Mucosa of descending colon (tissue), 3 donors: ENCODE measurements around the gene PDHX. TPM values are rescaled to one million over a fixed set of nuclear protein-coding genes. Genes with fewer than 3 reads are reported as not detected.

Experiments used
- ATAC-seq: fragments of 200-7000 bp; cut with Tn5 transposase; one replicate; pipeline ENCODE4 v1.9.1; 2020; ENCODE audit warnings: mild to moderate bottlenecking, moderate library complexity
- DNase-seq, 3 donors: peaks; one replicate each; pipeline ENCODE4 v3.0.0-alpha.2; 2020
- H3K36me3 ChIP-seq: fragments of 200-600 bp; one replicate; pipeline ENCODE4 v1.8.0; 2021; ENCODE audit warnings: low read depth, mild to moderate bottlenecking
- H3K4me1 ChIP-seq: fragments of 200-600 bp; one replicate; pipeline ENCODE4 v1.8.0; 2021; ENCODE audit warnings: low read depth, mild to moderate bottlenecking
- H3K4me3 ChIP-seq: fragments of 200-600 bp; one replicate; pipeline ENCODE4 v1.8.0; 2021; ENCODE audit warnings: mild to moderate bottlenecking
- H3K9me3 ChIP-seq: fragments of 200-600 bp; one replicate; pipeline ENCODE4 v1.8.0; 2021; ENCODE audit warnings: mild to moderate bottlenecking
- intact Hi-C, 2 donors: fragments of 100-400 bp; cut with DNase I in 1 of 2; cut with micrococcal nuclease in 1 of 2; formaldehyde crosslinking; loops; one replicate each; pipeline versions ENCODE4 v1.11.0 to v1.11.1; 2022; cut with DNase I, micrococcal nuclease
- total RNA-seq, 3 donors: library from RNA; stranded (reverse); fragmentation: NEBNext Ultra II Directional in 2 of 3; extraction: Animal tissue kit (Norgen Biotek cat#: 25700) in 2 of 3; gene quantifications; one replicate each; pipeline versions ENCODE4 v1.2.1 to v1.2.4, GENCODE V29; 2021 to 2023
- TF ChIP-seq, protein P1 (sequence below): fragments of 200-600 bp; IDR thresholded peaks from one replicate; pipeline ENCODE4 v1.8.0; 2022; ENCODE audit warnings: antibody characterized with exemption, mild to moderate bottlenecking
- donor health status: DM: no; HTN: no; CAD: no; lungs with moderate emphysema.
- donor health status: DM: no; HTN: no; CAD: no.
- donor health status: DM: no; HTN: yes; CAD: no.

Gene PDHX
- total RNA-seq, 3 donors from 2014 or later: 39.4 to 44.3 (median 42.1) TPM

GRCh38 chr11:34924714-34925113 lies 8.3 kb downstream of the PDHX start:
- Histone ChIP-seq H3K9me3 (no peaks in the 10 kb centered on the region), H3K36me3 (no peaks in the 10 kb centered on the region), H3K4me3 (no peak overlapping the region), H3K4me1 (no peaks in the 10 kb centered on the region)
- no peak for DNase-seq
- intact Hi-C loops: loop anchor here (5.0 to 10.0 kb wide), 4 partner anchors 318 to 560 kb away; no protein-coding TSS in a partner anchor
- ATAC-seq: no peak
- TF ChIP-seq, protein P1, sequence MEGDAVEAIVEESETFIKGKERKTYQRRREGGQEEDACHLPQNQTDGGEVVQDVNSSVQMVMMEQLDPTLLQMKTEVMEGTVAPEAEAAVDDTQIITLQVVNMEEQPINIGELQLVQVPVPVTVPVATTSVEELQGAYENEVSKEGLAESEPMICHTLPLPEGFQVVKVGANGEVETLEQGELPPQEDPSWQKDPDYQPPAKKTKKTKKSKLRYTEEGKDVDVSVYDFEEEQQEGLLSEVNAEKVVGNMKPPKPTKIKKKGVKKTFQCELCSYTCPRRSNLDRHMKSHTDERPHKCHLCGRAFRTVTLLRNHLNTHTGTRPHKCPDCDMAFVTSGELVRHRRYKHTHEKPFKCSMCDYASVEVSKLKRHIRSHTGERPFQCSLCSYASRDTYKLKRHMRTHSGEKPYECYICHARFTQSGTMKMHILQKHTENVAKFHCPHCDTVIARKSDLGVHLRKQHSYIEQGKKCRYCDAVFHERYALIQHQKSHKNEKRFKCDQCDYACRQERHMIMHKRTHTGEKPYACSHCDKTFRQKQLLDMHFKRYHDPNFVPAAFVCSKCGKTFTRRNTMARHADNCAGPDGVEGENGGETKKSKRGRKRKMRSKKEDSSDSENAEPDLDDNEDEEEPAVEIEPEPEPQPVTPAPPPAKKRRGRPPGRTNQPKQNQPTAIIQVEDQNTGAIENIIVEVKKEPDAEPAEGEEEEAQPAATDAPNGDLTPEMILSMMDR: no peak

DNA sequence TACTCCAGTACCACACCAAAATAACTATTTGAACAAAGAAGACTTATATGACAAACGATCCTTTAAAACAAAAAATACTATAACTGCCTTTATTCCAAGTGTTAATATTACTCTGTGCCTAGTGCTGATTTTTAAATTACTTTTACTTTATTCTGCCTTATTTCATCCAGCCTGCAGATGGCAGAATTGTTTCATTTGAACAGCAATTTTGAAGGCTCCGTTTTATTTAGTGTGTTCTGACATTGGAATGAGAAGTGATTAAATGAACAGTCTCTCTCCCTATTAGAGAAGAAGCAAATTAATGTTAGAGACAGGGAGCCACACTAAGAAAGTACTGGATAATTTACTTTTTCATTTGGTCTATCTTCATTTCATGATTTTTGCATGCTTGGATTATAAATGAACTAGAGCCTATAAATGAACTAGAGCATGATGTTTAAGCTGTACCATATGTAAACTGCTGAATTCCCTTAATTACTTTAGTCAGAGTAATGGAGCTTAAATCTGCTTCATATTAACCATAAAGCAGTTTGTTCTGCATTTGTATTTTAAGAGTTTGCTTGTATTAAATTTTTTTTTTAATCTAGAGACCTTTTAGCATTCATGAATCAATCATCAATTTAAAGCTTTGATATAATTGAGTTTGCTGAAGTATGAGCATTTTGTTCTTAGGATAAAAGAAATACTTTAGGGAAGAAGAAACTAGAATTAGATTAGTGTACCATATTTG lies 9.8 kb downstream of the PDHX start:
- no peaks in the 10 kb centered on the region for H3K4me1 ChIP-seq
- H3K4me3 ChIP-seq: no peak overlapping the region
- TF ChIP-seq, protein P1: peak; percentile 25
- ATAC-seq (peak; percentile 42), DNase-seq (peak in 1 of 3 donors; percentile 36)
- H3K36me3 ChIP-seq: no peaks in the 10 kb centered on the region
- intact Hi-C loops: loop anchor here (5.0 to 10.0 kb wide), 4 partner anchors 316 to 559 kb away; no protein-coding TSS in a partner anchor
- no peaks in the 10 kb centered on the region for H3K9me3 ChIP-seq

DNA sequence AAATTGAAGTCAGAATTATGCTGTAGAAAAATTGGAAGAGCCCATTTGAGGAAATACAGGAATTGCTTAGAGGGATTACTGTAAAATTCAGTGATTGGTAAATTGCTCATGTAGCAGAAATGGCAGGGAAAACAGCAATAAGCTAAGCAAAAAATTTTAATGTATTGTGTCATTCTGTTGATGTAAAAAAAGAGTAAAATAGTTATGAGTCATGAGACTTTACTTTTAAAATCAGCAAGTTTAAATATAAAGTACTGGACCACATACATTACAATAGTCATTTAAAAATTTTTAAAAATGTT lies 10.4 kb downstream of the PDHX start:
- DNase-seq: no peak
- Histone ChIP-seq H3K36me3 (no peaks in the 10 kb centered on the region), H3K4me3 (no peak overlapping the region), H3K4me1 (no peaks in the 10 kb centered on the region), H3K9me3 (no peaks in the 10 kb centered on the region)
- ATAC-seq: no peak
- TF ChIP-seq, protein P1: no peak
- intact Hi-C loops: loop anchor here (5.0 to 10.0 kb wide), 4 partner anchors 316 to 558 kb away; no protein-coding TSS in a partner anchor

DNA sequence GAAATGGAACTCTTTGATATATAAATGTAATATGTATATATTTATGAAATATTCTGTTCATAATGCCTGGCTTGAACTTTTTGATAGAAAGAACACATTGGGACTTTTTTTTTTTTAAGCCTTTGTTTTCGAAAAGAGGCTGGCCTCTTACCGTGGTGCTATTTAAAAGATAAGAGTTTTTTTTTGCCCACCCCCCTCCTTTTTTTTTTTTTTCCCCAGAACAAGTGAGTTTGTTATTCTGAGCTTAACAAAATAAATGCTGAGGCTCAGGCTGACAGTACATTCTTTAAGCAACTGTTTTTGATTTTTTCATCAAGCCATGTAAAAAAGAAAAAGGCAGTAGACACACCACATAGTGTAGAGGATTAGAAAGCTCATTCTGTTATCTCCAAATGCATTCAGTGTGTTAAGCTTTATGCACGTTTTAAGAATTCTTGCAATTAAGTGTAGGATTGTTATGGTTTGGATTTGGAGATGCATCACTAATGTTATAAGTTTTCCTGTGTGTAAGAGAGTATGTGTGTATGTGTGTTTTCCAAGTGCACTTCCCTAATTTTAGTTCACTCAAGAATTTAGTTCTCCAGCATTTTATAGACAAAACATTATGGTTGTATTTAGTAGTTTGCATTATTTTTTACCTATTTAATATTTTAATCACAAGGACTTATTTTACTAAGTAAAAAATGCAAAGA lies 12.0 kb downstream of the PDHX start:
- Histone ChIP-seq H3K4me3 (no peak overlapping the region), H3K4me1 (no peaks in the 10 kb centered on the region), H3K36me3 (no peaks in the 10 kb centered on the region), H3K9me3 (no peaks in the 10 kb centered on the region)
- intact Hi-C loops: loop anchor here (5.0 to 10.0 kb wide), 4 partner anchors 314 to 556 kb away; no protein-coding TSS in a partner anchor
- ATAC-seq (no peak), DNase-seq (no peak)
- TF ChIP-seq, protein P1: no peak

- DNase-seq (no peak), ATAC-seq (no peak)
- Histone ChIP-seq H3K36me3 (no peaks in the 10 kb centered on the region), H3K9me3 (no peaks in the 10 kb centered on the region), H3K4me1 (no peaks in the 10 kb centered on the region), H3K4me3 (no peak overlapping the region)
- TF ChIP-seq, protein P1: no peak
- intact Hi-C loops: loop anchor here (5.0 to 10.0 kb wide), 4 partner anchors 313 to 556 kb away; no protein-coding TSS in a partner anchor
Observed at GRCh38 chr11:34928960-34929680, 12.7 kb downstream of the PDHX start.
